DOHH2 (cell line): ENCODE measurements around the gene LDHA.
A peak's percentile ranks its signal among the peaks of the same experiment; 100 is the strongest.

Source experiments
- H3F3A ChIP-seq: fragments of 200-600 bp; sonication (generic), shearing (Covaris generic); 2 replicates; pipeline ENCODE4 v1.6.0; 2016; ENCODE audit warnings: antibody characterized with exemption, mild to moderate bottlenecking; ENCODE audit not compliant: control insufficient read depth, insufficient read depth
- H3K27ac ChIP-seq: fragments of 200-600 bp; sonication (generic); 2 replicates; pipeline ENCODE4 v1.5.1; 2014; ENCODE audit warnings: low read depth, mild to moderate bottlenecking, low read length, moderate library complexity
- H3K27me3 ChIP-seq: fragments of 200-600 bp; sonication (generic); 2 replicates; pipeline ENCODE4 v1.6.1; 2014; ENCODE audit warnings: mild to moderate bottlenecking, low read length, mixed read lengths; ENCODE audit not compliant: control insufficient read depth
- H3K36me3 ChIP-seq: fragments of 200-600 bp; sonication (generic); 2 replicates; pipeline ENCODE4 v1.6.1; 2014; ENCODE audit warnings: mild to moderate bottlenecking, low read length, moderate library complexity, mixed read lengths; ENCODE audit not compliant: control insufficient read depth
- H3K4me1 ChIP-seq: fragments of 200-600 bp; sonication (generic); 2 replicates; pipeline ENCODE4 v1.6.1; 2014; ENCODE audit warnings: mild to moderate bottlenecking, low read length, mixed read lengths; ENCODE audit not compliant: control insufficient read depth
- H3K4me2 ChIP-seq: fragments of 200-600 bp; sonication (generic); 2 replicates; pipeline ENCODE4 v1.6.0; 2014; ENCODE audit warnings: mild to moderate bottlenecking, low read length, moderate library complexity
- H3K4me3 ChIP-seq: fragments of 200-600 bp; sonication (generic); 2 replicates; pipeline ENCODE4 v1.5.1; 2014; ENCODE audit warnings: mild to moderate bottlenecking, low read length, mixed read lengths
- H3K79me2 ChIP-seq: fragments of 200-600 bp; sonication (generic); 2 replicates; pipeline ENCODE4 v1.6.1; 2014; ENCODE audit warnings: mild to moderate bottlenecking, low read length, mixed read lengths; ENCODE audit not compliant: control insufficient read depth
- H3K9me2 ChIP-seq: fragments of 200-600 bp; sonication (generic); replicated peaks from 2 replicates; pipeline ENCODE4 v1.6.1; 2014; ENCODE audit warnings: mild to moderate bottlenecking, low read length, mixed read lengths; ENCODE audit not compliant: control insufficient read depth
- H3K9me3 ChIP-seq: fragments of 200-600 bp; sonication (generic); 2 replicates; pipeline ENCODE4 v1.6.1; 2014; ENCODE audit warnings: antibody characterized with exemption, low read length, mixed read lengths; ENCODE audit not compliant: control insufficient read depth, insufficient read depth
- H4K20me1 ChIP-seq: fragments of 200-600 bp; sonication (generic); 2 replicates; pipeline ENCODE4 v1.6.0; 2014; ENCODE audit warnings: low read depth, mild to moderate bottlenecking, antibody characterized with exemption, low read length, moderate library complexity; ENCODE audit not compliant: control insufficient read depth, insufficient read depth
- EZH2phosphoT487 ChIP-seq: fragments of 200-600 bp; sonication (generic); IDR thresholded peaks from 2 replicates; pipeline ENCODE4 v1.6.1; 2017; ENCODE audit warnings: borderline replicate concordance, mild to moderate bottlenecking, antibody characterized with exemption, low read length, moderate library complexity, mixed read lengths
- TF ChIP-seq, protein P1 (sequence below): fragments of 200-600 bp; sonication (generic); IDR thresholded peaks from one replicate; pipeline ENCODE4 v1.5.1; 2014; ENCODE audit warnings: antibody characterized with exemption, mild to moderate bottlenecking, low read depth, low read length; ENCODE audit not compliant: poor library complexity, severe bottlenecking

Gene LDHA

GRCh38 chr11:18384157-18384641, 10.2 kb upstream of the LDHA start:
- Histone ChIP-seq H3K4me3 (no peak overlapping the region), H3K9me3 (no peaks in the 10 kb centered on the region), H3K27me3 (no peaks in the 10 kb centered on the region), H3K4me2 (peak overlapping the region; percentile 36), H4K20me1 (no peaks in the 10 kb centered on the region), H3F3A (no peaks in the 10 kb centered on the region), H3K9me2 (no peaks in the 10 kb centered on the region), H3K27ac (peak overlapping the region; percentile 6; the same call in 1 of the 2 replicates), H3K36me3 (no peaks in the 10 kb centered on the region), H3K4me1 (peaks cover 21% of the 10 kb centered on the region), H3K79me2 (no peaks in the 10 kb centered on the region)
- no peak for TF ChIP-seq EZH2phosphoT487
- TF ChIP-seq, protein P1, sequence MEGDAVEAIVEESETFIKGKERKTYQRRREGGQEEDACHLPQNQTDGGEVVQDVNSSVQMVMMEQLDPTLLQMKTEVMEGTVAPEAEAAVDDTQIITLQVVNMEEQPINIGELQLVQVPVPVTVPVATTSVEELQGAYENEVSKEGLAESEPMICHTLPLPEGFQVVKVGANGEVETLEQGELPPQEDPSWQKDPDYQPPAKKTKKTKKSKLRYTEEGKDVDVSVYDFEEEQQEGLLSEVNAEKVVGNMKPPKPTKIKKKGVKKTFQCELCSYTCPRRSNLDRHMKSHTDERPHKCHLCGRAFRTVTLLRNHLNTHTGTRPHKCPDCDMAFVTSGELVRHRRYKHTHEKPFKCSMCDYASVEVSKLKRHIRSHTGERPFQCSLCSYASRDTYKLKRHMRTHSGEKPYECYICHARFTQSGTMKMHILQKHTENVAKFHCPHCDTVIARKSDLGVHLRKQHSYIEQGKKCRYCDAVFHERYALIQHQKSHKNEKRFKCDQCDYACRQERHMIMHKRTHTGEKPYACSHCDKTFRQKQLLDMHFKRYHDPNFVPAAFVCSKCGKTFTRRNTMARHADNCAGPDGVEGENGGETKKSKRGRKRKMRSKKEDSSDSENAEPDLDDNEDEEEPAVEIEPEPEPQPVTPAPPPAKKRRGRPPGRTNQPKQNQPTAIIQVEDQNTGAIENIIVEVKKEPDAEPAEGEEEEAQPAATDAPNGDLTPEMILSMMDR, result no peak

GRCh38 chr11:18390088-18390487, 4.3 kb upstream of the LDHA start:
- TF ChIP-seq EZH2phosphoT487, result no peak
- TF ChIP-seq, protein P1, result no peak
- no peaks in the 10 kb centered on the region for H3K27me3 ChIP-seq
- no peaks in the 10 kb centered on the region for H3K9me2 ChIP-seq
- peaks cover 6% of the 10 kb centered on the region for H3F3A ChIP-seq
- H3K79me2 ChIP-seq, result peaks cover 15% of the 10 kb centered on the region
- peaks cover 19% of the 10 kb centered on the region for H3K4me1 ChIP-seq
- H3K36me3 ChIP-seq, result peaks cover 7% of the 10 kb centered on the region
- no peak overlapping the region for H3K27ac ChIP-seq
- H3K4me3 ChIP-seq, result no peak overlapping the region
- no peaks in the 10 kb centered on the region for H3K9me3 ChIP-seq
- H3K4me2 ChIP-seq, result no peak overlapping the region
- no peaks in the 10 kb centered on the region for H4K20me1 ChIP-seq

DNA sequence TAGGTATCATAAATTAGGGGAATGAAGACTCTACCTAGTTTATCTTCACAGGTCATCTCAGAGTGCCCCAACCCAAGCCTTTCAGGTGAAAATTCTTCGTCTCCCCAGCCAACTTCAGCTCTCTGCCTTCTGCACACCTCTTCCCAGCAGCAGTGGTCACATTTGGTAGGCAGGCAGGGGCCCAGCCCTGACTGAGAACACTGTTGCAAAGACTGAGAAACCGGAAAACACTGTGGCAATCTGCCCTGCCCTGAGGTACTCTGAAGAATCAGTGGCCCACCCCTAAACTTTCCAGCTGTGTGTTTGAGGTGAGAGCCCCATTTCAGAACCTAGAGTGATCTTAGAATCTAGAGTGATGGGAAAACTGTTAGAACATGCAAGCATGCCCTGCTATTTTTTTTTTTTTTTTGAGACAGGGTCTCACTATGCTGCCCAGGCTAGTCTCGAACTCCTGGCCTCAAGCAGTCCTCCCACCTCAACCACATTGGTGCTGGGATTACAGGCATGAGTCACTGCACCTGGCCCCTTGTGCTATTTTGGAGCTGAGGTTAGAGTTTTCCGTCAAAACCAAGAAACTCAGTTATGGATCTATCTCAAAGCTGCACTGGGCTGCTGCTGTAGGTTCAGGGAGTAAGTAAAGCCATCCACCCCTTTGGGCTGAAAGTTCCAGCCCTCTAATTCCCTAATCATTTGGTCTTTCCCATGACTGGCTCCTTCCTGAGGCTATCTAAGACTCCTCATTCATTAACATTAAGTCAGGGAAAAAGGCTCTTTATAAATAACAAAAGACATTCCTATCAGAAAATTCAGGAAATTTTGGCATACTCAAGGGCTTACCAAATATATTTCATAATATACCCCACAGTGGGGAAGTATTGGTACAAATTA, 1.7 kb upstream of the LDHA start:
- H4K20me1 ChIP-seq, result peaks cover 15% of the 10 kb centered on the region
- no peaks in the 10 kb centered on the region for H3K9me3 ChIP-seq
- no peaks in the 10 kb centered on the region for H3K27me3 ChIP-seq
- peaks cover 31% of the 10 kb centered on the region for H3K36me3 ChIP-seq
- no peak overlapping the region for H3K4me2 ChIP-seq
- H3K4me1 ChIP-seq, result peaks cover 28% of the 10 kb centered on the region
- peaks cover 26% of the 10 kb centered on the region for H3F3A ChIP-seq
- H3K79me2 ChIP-seq, result peaks cover 40% of the 10 kb centered on the region
- no peak for TF ChIP-seq EZH2phosphoT487
- TF ChIP-seq, protein P1, result no peak
- no peak overlapping the region for H3K4me3 ChIP-seq
- H3K9me2 ChIP-seq, result no peaks in the 10 kb centered on the region
- H3K27ac ChIP-seq, result no peak overlapping the region
